ENCODE measurements around the gene TRAF4. TPM values are rescaled to one million over a fixed set of nuclear protein-coding genes. Genes with fewer than 3 reads are reported as not detected.
A peak's percentile ranks its signal among the peaks of the same experiment; 100 is the strongest.

TRAF4 gene
- total RNA-seq, 1 experiment from 2014 or later, result 216 TPM

GRCh38 chr17:28747051-28747691, 3.4 kb downstream of the TRAF4 start:
- peak; percentile 63 for DNase-seq

GRCh38 chr17:28747801-28748750, 4.3 kb downstream of the TRAF4 start:
- H3K36me3 ChIP-seq (replicated peaks; ENCODE audit: control insufficient read depth, insufficient read depth, low read length), result peaks cover 41% of the 10 kb centered on the region
- H3K4me3 ChIP-seq (ENCODE audit: insufficient read depth, low read depth, low read length), result no peak overlapping the region
- no peak for DNase-seq
- no peaks in the 10 kb centered on the region for H3K27me3 ChIP-seq (ENCODE audit: control insufficient read depth, insufficient read depth, low read length)

More at GRCh38 chr17:28747051-28747691, 3.4 kb downstream of the TRAF4 start:
- Histone ChIP-seq H3K4me3 (ENCODE audit: insufficient read depth, low read depth, low read length) (no peak overlapping the region), H3K36me3 (replicated peaks; ENCODE audit: control insufficient read depth, insufficient read depth, low read length) (peaks cover 41% of the 10 kb centered on the region), H3K27me3 (ENCODE audit: control insufficient read depth, insufficient read depth, low read length) (no peaks in the 10 kb centered on the region)

- Histone ChIP-seq H3K27me3 (ENCODE audit: control insufficient read depth, insufficient read depth, low read length) (no peaks in the 10 kb centered on the region), H3K36me3 (replicated peaks; ENCODE audit: control insufficient read depth, insufficient read depth, low read length) (peaks cover 41% of the 10 kb centered on the region), H3K4me3 (ENCODE audit: insufficient read depth, low read depth, low read length) (no peak overlapping the region)
- DNase-seq, result no peak
Observed at GRCh38 chr17:28748852-28749515, 5.2 kb downstream of the TRAF4 start.

GRCh38 chr17:28749516-28750177, 5.8 kb downstream of the TRAF4 start:
- DNase-seq, result no peak
- no peak overlapping the region for H3K4me3 ChIP-seq (ENCODE audit: insufficient read depth, low read depth, low read length)
- peaks cover 41% of the 10 kb centered on the region for H3K36me3 ChIP-seq (replicated peaks; ENCODE audit: control insufficient read depth, insufficient read depth, low read length)
- no peaks in the 10 kb centered on the region for H3K27me3 ChIP-seq (ENCODE audit: control insufficient read depth, insufficient read depth, low read length)

- no peak overlapping the region for H3K4me3 ChIP-seq (ENCODE audit: insufficient read depth, low read depth, low read length)
Observed at GRCh38 chr17:28750178-28751047, 6.6 kb downstream of the TRAF4 start.

GRCh38 chr17:28751600-28752366, 8.0 kb downstream of the TRAF4 start:
- Histone ChIP-seq H3K36me3 (replicated peaks; ENCODE audit: control insufficient read depth, insufficient read depth, low read length) (peaks cover 35% of the 10 kb centered on the region), H3K27me3 (ENCODE audit: control insufficient read depth, insufficient read depth, low read length) (no peaks in the 10 kb centered on the region), H3K4me3 (ENCODE audit: insufficient read depth, low read depth, low read length) (no peak overlapping the region)
- DNase-seq, result no peak

More at GRCh38 chr17:28750178-28751047, 6.6 kb downstream of the TRAF4 start:
- DNase-seq, result peak; percentile 86
- Histone ChIP-seq H3K36me3 (replicated peaks; ENCODE audit: control insufficient read depth, insufficient read depth, low read length) (peaks cover 41% of the 10 kb centered on the region), H3K27me3 (ENCODE audit: control insufficient read depth, insufficient read depth, low read length) (no peaks in the 10 kb centered on the region)

- Histone ChIP-seq H3K27me3 (ENCODE audit: control insufficient read depth, insufficient read depth, low read length) (no peaks in the 10 kb centered on the region), H3K4me3 (ENCODE audit: insufficient read depth, low read depth, low read length) (no peak overlapping the region), H3K36me3 (replicated peaks; ENCODE audit: control insufficient read depth, insufficient read depth, low read length) (peaks cover 28% of the 10 kb centered on the region)
- DNase-seq, result no peak
Observed at GRCh38 chr17:28755486-28755885, 11.7 kb downstream of the TRAF4 start.

GRCh38 chr17:28756049-28756804, 12.4 kb downstream of the TRAF4 start:
- H3K27me3 ChIP-seq (ENCODE audit: control insufficient read depth, insufficient read depth, low read length), result no peaks in the 10 kb centered on the region
- no peak overlapping the region for H3K4me3 ChIP-seq (ENCODE audit: insufficient read depth, low read depth, low read length)
- peaks cover 22% of the 10 kb centered on the region for H3K36me3 ChIP-seq (replicated peaks; ENCODE audit: control insufficient read depth, insufficient read depth, low read length)
- no peak for DNase-seq

GRCh38 chr17:28758411-28759121, 14.8 kb downstream of the TRAF4 start:
- DNase-seq, result no peak
- Histone ChIP-seq H3K36me3 (replicated peaks; ENCODE audit: control insufficient read depth, insufficient read depth, low read length) (peaks cover 22% of the 10 kb centered on the region), H3K27me3 (ENCODE audit: control insufficient read depth, insufficient read depth, low read length) (no peaks in the 10 kb centered on the region), H3K4me3 (ENCODE audit: insufficient read depth, low read depth, low read length) (no peak overlapping the region)

- no peak for DNase-seq
- Histone ChIP-seq H3K4me3 (ENCODE audit: insufficient read depth, low read depth, low read length) (no peak overlapping the region), H3K36me3 (replicated peaks; ENCODE audit: control insufficient read depth, insufficient read depth, low read length) (peaks cover 22% of the 10 kb centered on the region), H3K27me3 (ENCODE audit: control insufficient read depth, insufficient read depth, low read length) (no peaks in the 10 kb centered on the region)
Observed at GRCh38 chr17:28759256-28759865, 15.6 kb downstream of the TRAF4 start.

- DNase-seq, result peak; percentile 79
- Histone ChIP-seq H3K4me3 (ENCODE audit: insufficient read depth, low read depth, low read length) (no peak overlapping the region), H3K27me3 (ENCODE audit: control insufficient read depth, insufficient read depth, low read length) (no peaks in the 10 kb centered on the region), H3K36me3 (replicated peaks; ENCODE audit: control insufficient read depth, insufficient read depth, low read length) (peaks cover 23% of the 10 kb centered on the region)
Observed at GRCh38 chr17:28760601-28761562, 17.1 kb downstream of the TRAF4 start.
